Measurements from ENCODE around the gene C17orf75.

DNA sequence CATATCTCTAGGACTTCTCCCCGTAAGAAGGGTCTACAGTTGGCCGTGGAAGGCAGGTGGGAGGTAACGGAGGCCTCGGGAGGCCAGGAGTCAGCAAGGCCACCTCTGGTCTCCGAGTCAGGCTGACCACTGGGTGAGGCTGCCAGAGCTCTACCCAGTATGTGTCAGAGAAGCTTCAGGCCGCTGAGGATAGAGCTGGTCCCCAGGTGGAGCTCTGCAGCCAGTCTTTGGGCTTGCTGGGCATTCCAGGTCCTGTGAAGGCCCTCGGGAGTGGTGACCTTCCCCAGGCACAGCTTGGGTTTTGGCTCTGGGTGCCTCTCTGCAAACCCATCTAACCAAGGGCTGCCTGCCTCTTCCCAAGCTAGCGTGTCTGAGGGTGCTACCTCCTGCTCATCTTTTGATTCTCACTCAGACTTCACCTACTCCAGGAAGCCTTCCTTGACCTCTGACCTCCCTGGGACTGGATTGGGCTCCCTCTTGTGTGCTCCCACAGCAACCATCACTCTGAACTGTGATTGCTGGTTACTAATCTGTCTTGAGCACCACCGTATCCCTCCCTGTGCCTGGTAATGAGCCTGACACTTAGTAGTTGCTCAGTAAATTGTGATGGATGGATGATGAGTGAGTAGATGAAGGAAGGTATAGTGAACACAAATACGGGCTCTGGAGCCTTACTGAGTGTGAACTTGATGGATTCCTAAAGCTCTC lies 54.0 kb downstream of the C17orf75 start:
- TF ChIP-seq CTCF (IDR thresholded peaks at IDR 0.05; ENCODE audit: insufficient read depth, low read length) (no peak), POLR2AphosphoS5 (IDR thresholded peaks at IDR 0.05; ENCODE audit: low read depth) (no peak), GABPA (IDR thresholded peaks at IDR 0.05; ENCODE audit: low read depth) (no peak), SPI1 (IDR thresholded peaks at IDR 0.05; ENCODE audit: borderline replicate concordance, low read depth) (no peak)

Data from HL-60 (cell line).